ENCODE measurements around the gene CEP112. TPM values are rescaled to one million over a fixed set of nuclear protein-coding genes. Genes with fewer than 3 reads are reported as not detected.

Gene CEP112
- total RNA-seq, 1 donor from 2014 or later, result 3.8 TPM

DNA sequence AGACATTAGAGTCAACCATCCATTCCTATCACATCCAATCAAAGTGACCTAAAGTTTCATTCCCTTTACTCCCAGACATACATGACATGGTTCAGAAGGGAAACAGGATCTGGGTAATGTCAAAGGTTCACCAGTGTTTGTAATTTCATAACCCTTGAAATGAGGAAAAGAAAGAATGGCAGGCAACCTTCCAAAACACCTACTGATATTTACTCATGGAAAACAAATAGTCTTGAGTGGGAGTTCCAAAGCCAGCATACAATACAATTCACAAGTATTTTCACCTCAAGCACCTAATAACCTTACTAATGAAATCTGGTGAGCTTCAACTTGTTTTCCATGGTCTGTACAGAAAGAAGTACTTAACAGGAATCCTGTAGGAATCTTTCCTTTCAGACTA is 557.9 kb downstream of the CEP112 start:
- Mint-ChIP-seq H3K4me1 (no peaks in the 10 kb centered on the region), H3K4me3 (no peak overlapping the region), H3K9me3 (no peaks in the 10 kb centered on the region), H3K27me3 (no peaks in the 10 kb centered on the region), H3K36me3 (ENCODE audit: low read depth) (no peaks in the 10 kb centered on the region), H3K27ac (no peak overlapping the region)
- ATAC-seq (ENCODE audit: low read depth), result no peak
- TF ChIP-seq, protein P1, sequence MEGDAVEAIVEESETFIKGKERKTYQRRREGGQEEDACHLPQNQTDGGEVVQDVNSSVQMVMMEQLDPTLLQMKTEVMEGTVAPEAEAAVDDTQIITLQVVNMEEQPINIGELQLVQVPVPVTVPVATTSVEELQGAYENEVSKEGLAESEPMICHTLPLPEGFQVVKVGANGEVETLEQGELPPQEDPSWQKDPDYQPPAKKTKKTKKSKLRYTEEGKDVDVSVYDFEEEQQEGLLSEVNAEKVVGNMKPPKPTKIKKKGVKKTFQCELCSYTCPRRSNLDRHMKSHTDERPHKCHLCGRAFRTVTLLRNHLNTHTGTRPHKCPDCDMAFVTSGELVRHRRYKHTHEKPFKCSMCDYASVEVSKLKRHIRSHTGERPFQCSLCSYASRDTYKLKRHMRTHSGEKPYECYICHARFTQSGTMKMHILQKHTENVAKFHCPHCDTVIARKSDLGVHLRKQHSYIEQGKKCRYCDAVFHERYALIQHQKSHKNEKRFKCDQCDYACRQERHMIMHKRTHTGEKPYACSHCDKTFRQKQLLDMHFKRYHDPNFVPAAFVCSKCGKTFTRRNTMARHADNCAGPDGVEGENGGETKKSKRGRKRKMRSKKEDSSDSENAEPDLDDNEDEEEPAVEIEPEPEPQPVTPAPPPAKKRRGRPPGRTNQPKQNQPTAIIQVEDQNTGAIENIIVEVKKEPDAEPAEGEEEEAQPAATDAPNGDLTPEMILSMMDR (IDR thresholded peaks at IDR 0.05), result no peak
- ChIA-PET CTCF (no interaction called here), POLR2A (no interaction called here)
- DNase-seq, result no peak
- intact Hi-C loops (cut with micrococcal nuclease), result no loop called here

DNA sequence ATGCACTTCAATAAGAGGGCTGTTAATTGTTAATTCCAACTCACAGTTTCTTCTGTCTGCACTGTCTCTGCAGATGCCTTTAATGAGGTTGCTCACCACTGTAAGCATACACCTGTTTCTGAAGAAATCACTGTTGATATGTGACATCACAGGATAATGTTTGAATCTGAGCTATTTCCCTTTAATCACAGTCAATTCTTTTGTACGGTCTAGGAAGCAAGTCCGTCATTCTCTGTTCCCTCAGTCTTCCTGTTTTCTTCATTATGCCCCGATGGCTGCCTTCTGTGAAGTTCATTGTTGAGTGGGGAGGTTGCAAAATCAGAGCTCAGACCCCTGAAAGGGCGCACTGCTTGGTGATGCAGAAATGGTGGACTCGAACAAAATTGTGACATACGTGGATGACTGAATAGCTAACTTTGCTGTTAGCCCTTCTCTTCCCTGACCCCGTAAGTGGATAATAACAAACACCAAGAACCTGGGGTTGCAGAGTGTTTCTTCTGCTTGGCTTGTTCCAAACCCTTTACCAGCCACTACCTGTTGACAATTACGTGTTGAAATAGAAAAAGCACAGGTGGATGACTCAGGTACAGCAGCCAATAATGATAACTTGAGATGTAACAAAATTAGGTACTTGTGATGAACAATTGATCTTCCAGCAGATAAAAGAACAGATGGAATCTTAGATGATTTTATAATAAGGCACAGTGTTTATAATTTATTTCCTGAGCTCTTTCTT is 558.6 kb downstream of the CEP112 start:
- Mint-ChIP-seq H3K4me1 (no peaks in the 10 kb centered on the region), H3K4me3 (no peak overlapping the region), H3K27me3 (no peaks in the 10 kb centered on the region), H3K36me3 (ENCODE audit: low read depth) (no peaks in the 10 kb centered on the region), H3K27ac (no peak overlapping the region), H3K9me3 (no peaks in the 10 kb centered on the region)
- ATAC-seq (ENCODE audit: low read depth), result no peak
- ChIA-PET CTCF (no interaction called here), POLR2A (no interaction called here)
- TF ChIP-seq, protein P1 (IDR thresholded peaks at IDR 0.05), result no peak
- DNase-seq, result no peak
- intact Hi-C loops (cut with micrococcal nuclease), result no loop called here

DNA sequence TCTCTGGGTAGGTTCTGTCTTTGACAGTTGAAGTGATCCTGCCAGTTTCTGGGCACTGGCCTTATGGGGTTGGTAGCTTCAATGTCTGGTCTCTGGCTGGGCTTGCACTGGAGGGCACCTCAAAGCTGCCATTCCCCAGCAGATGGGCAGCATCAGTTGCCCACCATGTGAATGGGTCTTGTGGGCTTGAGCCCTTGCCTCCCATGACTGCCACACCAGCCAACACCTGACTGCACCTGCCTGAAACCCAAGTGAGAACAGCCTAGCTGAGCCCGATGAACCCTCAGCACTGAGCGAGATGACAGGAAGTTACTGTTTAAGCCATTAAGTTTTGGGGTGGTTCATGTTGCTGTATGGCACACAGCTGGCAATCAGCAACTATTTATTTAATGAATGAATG is 561.4 kb downstream of the CEP112 start:
- POLR2A ChIA-PET, result no interaction called here
- TF ChIP-seq, protein P1 (IDR thresholded peaks at IDR 0.05), result no peak
- no peak overlapping the region for H3K27ac Mint-ChIP-seq
- ATAC-seq (ENCODE audit: low read depth) (no peak), DNase-seq (no peak)
- H3K27me3 Mint-ChIP-seq, result peaks cover 2% of the 10 kb centered on the region
- H3K36me3 Mint-ChIP-seq (ENCODE audit: low read depth), result no peaks in the 10 kb centered on the region
- intact Hi-C loops (cut with micrococcal nuclease), result no loop called here
- no peaks in the 10 kb centered on the region for H3K4me1 Mint-ChIP-seq
- CTCF ChIA-PET, result no interaction called here
- no peaks in the 10 kb centered on the region for H3K9me3 Mint-ChIP-seq
- H3K4me3 Mint-ChIP-seq, result no peak overlapping the region

DNA sequence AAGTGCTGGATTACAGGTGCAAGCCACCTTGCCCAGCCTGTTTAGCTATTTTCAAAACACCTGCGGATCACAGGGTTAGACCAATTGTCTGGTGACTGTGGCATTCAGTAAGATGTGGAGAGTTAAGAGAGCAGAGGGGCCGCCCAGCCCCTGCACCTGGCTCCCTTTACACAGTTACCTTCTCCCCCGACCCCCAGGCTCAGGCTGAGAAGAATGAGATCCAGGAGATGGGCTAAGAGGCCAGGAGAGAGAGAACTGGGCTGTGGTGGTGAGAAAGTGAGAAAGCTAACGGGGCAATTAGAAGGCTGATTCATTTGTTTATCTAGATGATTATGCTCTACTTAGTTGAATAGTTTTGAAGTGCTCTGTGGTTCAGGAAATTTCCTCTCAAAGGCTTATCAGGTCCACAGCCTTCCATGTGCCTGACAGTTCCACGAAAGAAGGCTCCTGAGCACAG is 562.7 kb downstream of the CEP112 start:
- no peak for ATAC-seq (ENCODE audit: low read depth)
- CTCF ChIA-PET, result no interaction called here
- TF ChIP-seq, protein P1 (IDR thresholded peaks at IDR 0.05), result no peak
- Mint-ChIP-seq H3K27ac (no peak overlapping the region), H3K4me3 (no peak overlapping the region), H3K9me3 (no peaks in the 10 kb centered on the region), H3K36me3 (ENCODE audit: low read depth) (no peaks in the 10 kb centered on the region), H3K27me3 (peaks cover 2% of the 10 kb centered on the region), H3K4me1 (no peaks in the 10 kb centered on the region)
- intact Hi-C loops (cut with micrococcal nuclease), result no loop called here
- POLR2A ChIA-PET, result no interaction called here
- no peak for DNase-seq

DNA sequence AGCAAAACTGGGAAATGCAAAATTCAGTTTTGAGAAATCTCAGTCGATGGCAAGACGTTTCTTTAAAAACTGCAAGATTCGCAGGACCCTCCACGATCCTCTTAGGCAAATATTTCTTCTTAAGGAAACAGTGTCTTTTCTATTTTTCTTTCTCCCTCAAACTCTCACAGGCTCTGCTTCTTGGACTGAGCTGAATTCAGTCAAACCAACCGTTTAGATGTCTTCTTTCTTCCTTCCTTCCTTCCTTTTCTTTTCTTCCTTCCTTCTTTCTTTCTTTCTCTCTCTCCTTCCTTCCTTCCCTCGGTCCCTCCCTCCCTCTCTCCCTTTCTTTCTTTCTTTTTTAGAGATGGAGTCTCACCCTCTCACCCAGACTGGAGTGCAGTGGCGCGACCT is 563.3 kb downstream of the CEP112 start:
- DNase-seq (no peak), ATAC-seq (ENCODE audit: low read depth) (no peak)
- peaks cover 2% of the 10 kb centered on the region for H3K27me3 Mint-ChIP-seq
- ChIA-PET POLR2A (no interaction called here), CTCF (no interaction called here)
- H3K27ac Mint-ChIP-seq, result no peak overlapping the region
- H3K9me3 Mint-ChIP-seq, result no peaks in the 10 kb centered on the region
- TF ChIP-seq, protein P1 (IDR thresholded peaks at IDR 0.05), result no peak
- H3K4me3 Mint-ChIP-seq, result no peak overlapping the region
- intact Hi-C loops (cut with micrococcal nuclease), result no loop called here
- H3K36me3 Mint-ChIP-seq (ENCODE audit: low read depth), result no peaks in the 10 kb centered on the region
- H3K4me1 Mint-ChIP-seq, result no peaks in the 10 kb centered on the region

Measured in activated B cell treated with CpG ODN at 0.5 μM for 24 hours (primary cell).